SK-N-SH treated with all-trans-retinoic acid at 6 μM for 48 hours (cell line): ENCODE measurements around the gene CTAG1A.

Experiments
- ARNTL ChIP-seq: fragments of 450-650 bp; formaldehyde crosslinking; IDR thresholded peaks from 2 replicates; pipeline ENCODE4 v1.5.0; 2020; ENCODE audit warnings: low read depth, mild to moderate bottlenecking, moderate library complexity, borderline replicate concordance
- ESRRG ChIP-seq: fragments of 250-450 bp; sonication (Bioruptor Pico); IDR thresholded peaks from 2 replicates; pipeline ENCODE4 v1.6.1; 2021; ENCODE audit warnings: mild to moderate bottlenecking
- GLIS3 ChIP-seq: fragments of 250-450 bp; sonication (Bioruptor Pico); IDR thresholded peaks from 2 replicates; pipeline ENCODE4 v1.5.0; 2020; ENCODE audit warnings: mild to moderate bottlenecking, moderate library complexity
- ISL1 ChIP-seq: fragments of 250-450 bp; sonication (Bioruptor Pico); IDR thresholded peaks from 2 replicates; pipeline ENCODE4 v2.1.2; 2022; ENCODE audit warnings: mild to moderate bottlenecking, moderate library complexity
- SNAI2 ChIP-seq: fragments of 250-450 bp; sonication (Bioruptor Pico); IDR thresholded peaks from 2 replicates; pipeline ENCODE4 v1.5.0; 2020; ENCODE audit warnings: mild to moderate bottlenecking, moderate library complexity
- TCF4 ChIP-seq: fragments of 250-450 bp; sonication (Bioruptor Pico); IDR thresholded peaks from 2 replicates; pipeline ENCODE4 v1.8.0; 2021; ENCODE audit warnings: mild to moderate bottlenecking, moderate library complexity, borderline replicate concordance
- ZFP3 ChIP-seq: fragments of 250-450 bp; sonication (Bioruptor Pico); IDR thresholded peaks from 2 replicates; pipeline ENCODE4 v1.5.0; 2020; ENCODE audit warnings: mild to moderate bottlenecking, moderate library complexity
- ZFP30 ChIP-seq: fragments of 450-650 bp; formaldehyde crosslinking; IDR thresholded peaks from 2 replicates; pipeline ENCODE4 v1.5.0; 2022; ENCODE audit warnings: mild to moderate bottlenecking, moderate library complexity
- ZNF8 ChIP-seq: fragments of 450-650 bp; formaldehyde crosslinking; IDR thresholded peaks from 2 replicates; pipeline ENCODE4 v1.5.0; 2020; ENCODE audit warnings: mild to moderate bottlenecking, moderate library complexity
- TF ChIP-seq, protein P1 (sequence below): fragments of 250-450 bp; sonication (Bioruptor Pico); IDR thresholded peaks from 2 replicates; pipeline ENCODE4 v1.5.1; 2021; ENCODE audit warnings: mild to moderate bottlenecking, moderate library complexity

DNA sequence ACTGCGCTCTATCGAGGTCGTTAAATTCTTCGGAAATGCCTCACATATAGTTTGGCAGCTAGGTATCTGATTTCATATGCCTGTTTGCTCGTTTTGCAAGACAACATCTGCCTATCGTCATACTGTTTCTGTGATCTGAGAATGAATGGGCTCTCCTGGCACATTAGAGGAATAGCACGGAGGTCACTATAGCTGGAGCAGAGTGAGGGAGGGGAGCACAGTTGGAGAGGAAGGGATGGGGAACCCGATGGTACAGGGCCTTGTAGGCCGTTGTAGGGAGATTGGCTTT is 37.0 kb upstream of the CTAG1A start:
- TF ChIP-seq SNAI2 (CRISPR knock-in tag) (no peak), GLIS3 (no peak), ISL1 (CRISPR knock-in tag) (no peak), TCF4 (no peak), ZFP30 (CRISPR knock-in tag) (no peak), ESRRG (no peak), ARNTL (CRISPR knock-in tag) (no peak), ZNF8 (CRISPR knock-in tag) (no peak), ZFP3 (no peak)
- TF ChIP-seq, protein P1, sequence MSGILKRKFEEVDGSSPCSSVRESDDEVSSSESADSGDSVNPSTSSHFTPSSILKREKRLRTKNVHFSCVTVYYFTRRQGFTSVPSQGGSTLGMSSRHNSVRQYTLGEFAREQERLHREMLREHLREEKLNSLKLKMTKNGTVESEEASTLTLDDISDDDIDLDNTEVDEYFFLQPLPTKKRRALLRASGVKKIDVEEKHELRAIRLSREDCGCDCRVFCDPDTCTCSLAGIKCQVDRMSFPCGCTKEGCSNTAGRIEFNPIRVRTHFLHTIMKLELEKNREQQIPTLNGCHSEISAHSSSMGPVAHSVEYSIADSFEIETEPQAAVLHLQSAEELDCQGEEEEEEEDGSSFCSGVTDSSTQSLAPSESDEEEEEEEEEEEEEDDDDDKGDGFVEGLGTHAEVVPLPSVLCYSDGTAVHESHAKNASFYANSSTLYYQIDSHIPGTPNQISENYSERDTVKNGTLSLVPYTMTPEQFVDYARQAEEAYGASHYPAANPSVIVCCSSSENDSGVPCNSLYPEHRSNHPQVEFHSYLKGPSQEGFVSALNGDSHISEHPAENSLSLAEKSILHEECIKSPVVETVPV (CRISPR knock-in tag) = no peak
